ENCODE data around the gene GPC5.

Gene GPC5

GRCh38 chr13:91510058-91510457 lies 111.6 kb downstream of the GPC5 start:
- no peak overlapping the region for H3K27ac ChIP-seq (ENCODE audit: low read depth, low read length)
- H3K4me3 ChIP-seq (ENCODE audit: insufficient read depth, low read length, poor library complexity, severe bottlenecking): no peak overlapping the region
- H3K27me3 ChIP-seq (ENCODE audit: low read length): no peaks in the 10 kb centered on the region
- no peaks in the 10 kb centered on the region for H3F3A ChIP-seq (ENCODE audit: insufficient read depth)
- H4K20me1 ChIP-seq (ENCODE audit: low read depth, low read length): no peaks in the 10 kb centered on the region
- no peaks in the 10 kb centered on the region for H3K36me3 ChIP-seq (ENCODE audit: low read length)
- TF ChIP-seq EZH2phosphoT487 (conservative IDR thresholded peaks at IDR 0.05; ENCODE audit: low read length): no peak
- no peak for TF ChIP-seq CTCF (IDR thresholded peaks at IDR 0.05; ENCODE audit: insufficient read depth, low read length, poor library complexity, severe bottlenecking)
- no peak overlapping the region for H3K9ac ChIP-seq (ENCODE audit: low read length)
- H3K4me2 ChIP-seq (ENCODE audit: low read depth, low read length, poor library complexity, severe bottlenecking): no peak overlapping the region
- H3K9me3 ChIP-seq (ENCODE audit: insufficient read depth, low read length): no peaks in the 10 kb centered on the region
- H3K79me2 ChIP-seq (ENCODE audit: insufficient read depth, low read length): no peaks in the 10 kb centered on the region
- H2AFZ ChIP-seq (ENCODE audit: low read depth, low read length, severe bottlenecking): no peak overlapping the region
- no peaks in the 10 kb centered on the region for H3K9me2 ChIP-seq (replicated peaks; ENCODE audit: insufficient read depth, low read length)

- Histone ChIP-seq H3K36me3 (ENCODE audit: low read length) (no peaks in the 10 kb centered on the region), H3K9me2 (replicated peaks; ENCODE audit: insufficient read depth, low read length) (no peaks in the 10 kb centered on the region), H3K9ac (ENCODE audit: low read length) (no peak overlapping the region), H3F3A (ENCODE audit: insufficient read depth) (no peaks in the 10 kb centered on the region), H3K79me2 (ENCODE audit: insufficient read depth, low read length) (no peaks in the 10 kb centered on the region), H3K9me3 (ENCODE audit: insufficient read depth, low read length) (no peaks in the 10 kb centered on the region), H3K27me3 (ENCODE audit: low read length) (no peaks in the 10 kb centered on the region), H4K20me1 (ENCODE audit: low read depth, low read length) (no peaks in the 10 kb centered on the region), H2AFZ (ENCODE audit: low read depth, low read length, severe bottlenecking) (no peak overlapping the region), H3K4me3 (ENCODE audit: insufficient read depth, low read length, poor library complexity, severe bottlenecking) (no peak overlapping the region), H3K4me2 (ENCODE audit: low read depth, low read length, poor library complexity, severe bottlenecking) (no peak overlapping the region), H3K27ac (ENCODE audit: low read depth, low read length) (no peak overlapping the region)
- TF ChIP-seq EZH2phosphoT487 (conservative IDR thresholded peaks at IDR 0.05; ENCODE audit: low read length): no peak
- TF ChIP-seq CTCF (IDR thresholded peaks at IDR 0.05; ENCODE audit: insufficient read depth, low read length, poor library complexity, severe bottlenecking): no peak
These were observed 115.4 kb downstream of the GPC5 start for GRCh38 chr13:91513790-91514189.

- H2AFZ ChIP-seq (ENCODE audit: low read depth, low read length, severe bottlenecking): no peak overlapping the region
- no peak overlapping the region for H3K9ac ChIP-seq (ENCODE audit: low read length)
- no peak overlapping the region for H3K4me2 ChIP-seq (ENCODE audit: low read depth, low read length, poor library complexity, severe bottlenecking)
- no peaks in the 10 kb centered on the region for H3F3A ChIP-seq (ENCODE audit: insufficient read depth)
- no peaks in the 10 kb centered on the region for H4K20me1 ChIP-seq (ENCODE audit: low read depth, low read length)
- H3K27me3 ChIP-seq (ENCODE audit: low read length): no peaks in the 10 kb centered on the region
- H3K36me3 ChIP-seq (ENCODE audit: low read length): no peaks in the 10 kb centered on the region
- H3K27ac ChIP-seq (ENCODE audit: low read depth, low read length): no peak overlapping the region
- TF ChIP-seq EZH2phosphoT487 (conservative IDR thresholded peaks at IDR 0.05; ENCODE audit: low read length): no peak
- no peak for TF ChIP-seq CTCF (IDR thresholded peaks at IDR 0.05; ENCODE audit: insufficient read depth, low read length, poor library complexity, severe bottlenecking)
- H3K9me2 ChIP-seq (replicated peaks; ENCODE audit: insufficient read depth, low read length): no peaks in the 10 kb centered on the region
- H3K79me2 ChIP-seq (ENCODE audit: insufficient read depth, low read length): no peaks in the 10 kb centered on the region
- H3K9me3 ChIP-seq (ENCODE audit: insufficient read depth, low read length): no peaks in the 10 kb centered on the region
- H3K4me3 ChIP-seq (ENCODE audit: insufficient read depth, low read length, poor library complexity, severe bottlenecking): no peak overlapping the region
These were observed 118.4 kb downstream of the GPC5 start for GRCh38 chr13:91516799-91517198.

Data from SU-DHL-6 (cell line).